Pons (tissue), 1 donor: ENCODE data around the gene ITPK1.
A peak's percentile ranks its signal among the peaks of the same experiment; 100 is the strongest.

Experiments
- DNase-seq: peaks from one replicate; pipeline ENCODE4 v3.0.0-alpha.2; 2016; ENCODE audit warnings: low spot score

ITPK1 gene

DNA sequence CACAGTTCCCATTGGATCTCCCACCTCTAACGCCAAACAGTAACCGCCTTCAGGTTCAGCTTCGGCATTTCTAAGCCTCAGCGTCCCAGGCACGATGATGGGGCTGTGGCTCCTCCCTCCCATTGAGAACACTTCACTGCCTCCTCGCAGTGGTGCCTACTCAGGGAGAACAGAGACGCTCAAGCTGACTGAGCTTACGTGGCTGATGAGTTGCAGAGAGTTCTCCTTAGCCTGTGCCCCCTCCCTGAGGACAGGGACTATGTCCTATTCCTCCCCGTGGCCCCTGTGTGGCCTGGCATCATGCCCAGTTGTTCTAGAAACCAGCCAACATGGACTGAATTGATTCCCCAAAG is 87.0 kb downstream of the ITPK1 start:
- no peak for DNase-seq

DNA sequence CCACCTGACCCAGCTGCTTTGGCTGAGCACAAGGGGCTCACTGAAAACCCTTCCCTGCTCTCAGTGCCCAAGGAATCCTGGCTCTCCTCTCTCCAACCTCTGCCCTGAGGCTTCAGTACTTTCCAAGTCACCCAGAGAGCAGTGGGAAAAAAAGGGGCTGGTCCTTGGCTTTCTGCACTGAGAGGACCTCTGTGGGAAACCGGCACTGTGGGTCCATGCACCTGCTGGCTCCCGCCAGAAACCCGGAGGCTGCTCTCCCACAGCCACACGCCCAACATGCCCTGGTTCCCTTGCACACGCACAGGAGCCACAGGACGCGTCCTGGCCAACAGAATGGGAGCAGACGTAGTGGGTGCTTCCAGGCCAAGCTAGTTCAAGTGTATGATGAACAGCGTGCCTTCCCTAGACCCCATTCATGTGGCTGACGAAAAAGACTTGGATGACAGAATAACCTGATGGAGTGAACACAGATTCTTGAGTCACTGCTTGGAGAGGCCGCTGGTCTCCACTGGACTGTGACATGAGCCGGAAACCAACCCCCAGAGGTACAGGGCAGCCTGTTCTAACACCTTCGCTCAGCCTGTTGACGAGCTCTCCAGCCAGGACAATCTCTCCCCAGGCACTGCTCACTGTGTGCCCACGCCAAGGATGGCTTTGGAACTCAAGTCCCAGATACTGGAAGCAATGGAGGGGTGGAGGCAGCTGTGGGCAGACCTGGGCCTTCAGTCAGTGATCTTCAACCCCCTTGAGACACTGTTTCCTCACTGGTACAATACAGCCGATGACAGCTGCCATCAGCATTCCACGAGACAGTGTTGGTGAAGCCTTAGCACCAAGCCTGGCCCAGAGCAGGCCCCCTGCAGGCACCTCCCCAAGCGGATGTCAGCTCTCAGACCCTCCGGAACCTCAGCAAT is 87.7 kb downstream of the ITPK1 start:
- no peak for DNase-seq

DNA sequence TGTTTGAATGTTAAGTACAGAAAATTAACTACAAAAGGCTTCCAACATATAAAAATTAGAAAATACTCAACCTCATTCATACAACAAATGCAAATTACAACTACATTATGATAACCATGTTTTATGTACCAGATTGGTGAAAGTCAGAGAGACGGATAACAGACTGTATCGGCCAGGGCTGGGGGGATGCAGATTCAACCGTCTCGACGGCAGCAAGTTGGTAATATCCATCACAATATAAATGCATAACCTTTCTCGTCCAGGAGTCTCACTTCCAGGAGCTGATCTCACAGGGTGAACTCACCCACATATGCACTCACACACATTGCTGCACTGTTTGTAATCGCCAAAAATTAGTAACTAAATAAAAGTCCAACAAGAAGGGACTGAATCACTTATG is 89.4 kb downstream of the ITPK1 start:
- no peak for DNase-seq

DNA sequence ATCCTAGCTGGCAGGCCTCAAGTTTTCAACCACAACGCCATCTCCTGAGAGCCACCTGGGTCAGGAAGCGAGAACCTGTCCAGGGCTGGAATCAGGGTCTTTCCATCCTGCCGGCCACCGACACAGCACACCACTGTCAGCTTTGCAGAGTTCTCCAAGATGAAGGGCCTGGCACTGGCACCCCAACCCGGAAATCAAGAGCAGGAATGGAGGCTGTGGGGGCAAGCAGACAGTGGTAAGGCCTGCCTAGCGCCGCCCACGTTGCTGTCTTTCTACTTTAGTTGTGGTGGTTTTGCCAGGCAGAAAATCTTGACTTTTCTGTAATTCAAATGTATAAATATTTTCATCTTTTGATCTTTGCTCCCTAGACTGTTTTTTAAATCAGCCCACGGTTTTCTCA is 90.7 kb downstream of the ITPK1 start:
- no peak for DNase-seq

DNA sequence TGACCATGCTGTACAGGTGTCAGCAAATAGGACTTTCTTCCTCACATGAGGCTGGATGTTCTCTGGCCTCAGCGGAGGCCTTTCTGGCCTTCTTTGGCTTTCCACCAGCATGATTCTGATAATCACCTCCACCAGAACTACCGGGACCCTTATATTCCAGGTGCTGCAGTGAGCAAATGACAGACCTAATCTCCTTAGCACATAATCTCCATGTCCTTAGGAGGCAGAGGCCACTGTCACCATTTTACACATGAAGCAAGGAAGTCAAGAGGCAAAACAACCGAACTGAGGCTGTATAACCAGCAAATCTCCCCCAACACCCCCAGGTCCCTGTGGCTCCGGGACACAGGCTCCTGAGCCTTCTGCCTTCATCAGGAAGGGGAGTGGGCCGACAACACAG is 91.2 kb downstream of the ITPK1 start:
- DNase-seq, result no peak

DNA sequence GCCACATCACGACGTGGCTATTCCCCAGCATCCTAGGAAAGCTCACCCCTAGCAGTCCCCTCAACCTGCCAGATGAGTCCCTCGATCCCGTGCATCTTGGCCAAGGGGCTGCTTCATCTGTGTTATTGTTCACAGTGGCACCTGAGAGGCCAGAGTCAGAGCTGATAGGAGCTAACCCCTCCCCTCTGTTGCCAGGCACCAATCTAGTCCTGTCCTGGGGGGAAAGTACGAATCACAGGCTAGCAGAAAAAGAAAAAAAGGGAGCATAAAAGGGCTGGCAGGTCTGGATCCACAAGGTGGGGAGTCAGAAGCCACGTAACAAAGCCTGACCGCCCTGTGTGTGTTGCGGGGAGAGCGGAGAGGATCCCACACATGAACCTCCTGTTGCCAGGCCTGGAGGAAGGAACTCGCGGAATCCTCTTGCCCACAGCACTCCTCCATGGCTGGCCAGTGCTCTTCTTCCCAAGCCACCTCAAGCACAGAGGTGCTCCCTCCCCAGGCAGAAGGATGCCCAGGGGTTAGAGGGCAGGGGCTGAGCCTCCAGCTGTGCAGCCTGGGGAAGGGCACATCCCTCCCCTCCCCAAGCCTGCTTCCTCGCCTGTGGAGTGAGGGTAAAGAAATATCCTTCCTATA is 91.8 kb downstream of the ITPK1 start:
- no peak for DNase-seq

DNA sequence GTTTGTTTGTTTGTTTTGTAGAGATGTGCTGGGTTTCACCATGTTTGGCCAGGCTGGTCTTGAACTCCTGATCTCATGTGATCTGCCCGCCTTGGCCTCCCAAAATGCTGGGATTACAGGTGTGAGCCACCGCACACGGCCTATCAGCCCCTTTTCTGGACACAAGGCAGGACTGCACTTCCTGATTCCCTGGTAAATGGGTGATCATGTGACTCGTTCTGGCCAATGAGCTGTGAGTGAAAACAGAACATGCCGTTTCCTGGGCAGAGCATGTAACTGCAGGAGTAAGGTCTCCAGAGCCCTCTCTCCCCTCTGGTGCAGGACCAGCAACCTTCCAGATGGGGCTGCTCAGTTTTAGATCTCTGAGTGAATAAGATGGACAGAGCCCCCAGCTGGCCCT is 92.7 kb downstream of the ITPK1 start:
- peak; percentile 67 for DNase-seq

DNA sequence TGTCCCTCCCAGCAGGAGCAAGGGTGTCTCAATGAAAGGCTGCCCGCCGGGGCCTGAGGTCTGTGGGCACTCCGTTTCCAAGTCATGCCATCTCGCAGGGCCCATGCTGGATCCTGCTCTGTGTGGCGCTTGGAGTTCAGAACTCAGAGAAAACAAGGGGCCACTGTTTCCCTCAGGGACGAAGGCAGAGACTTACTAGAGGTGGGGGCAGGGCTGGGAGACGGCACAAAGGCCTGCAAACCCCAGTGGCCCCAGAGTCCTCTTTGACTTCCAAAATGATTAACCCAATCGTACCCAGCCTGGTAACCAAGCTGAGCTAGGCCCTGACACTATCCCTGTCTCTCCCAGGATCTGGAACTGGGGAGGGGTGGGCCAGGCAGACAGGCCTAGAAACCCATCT is 95.8 kb downstream of the ITPK1 start:
- DNase-seq, result peak; percentile 97

DNA sequence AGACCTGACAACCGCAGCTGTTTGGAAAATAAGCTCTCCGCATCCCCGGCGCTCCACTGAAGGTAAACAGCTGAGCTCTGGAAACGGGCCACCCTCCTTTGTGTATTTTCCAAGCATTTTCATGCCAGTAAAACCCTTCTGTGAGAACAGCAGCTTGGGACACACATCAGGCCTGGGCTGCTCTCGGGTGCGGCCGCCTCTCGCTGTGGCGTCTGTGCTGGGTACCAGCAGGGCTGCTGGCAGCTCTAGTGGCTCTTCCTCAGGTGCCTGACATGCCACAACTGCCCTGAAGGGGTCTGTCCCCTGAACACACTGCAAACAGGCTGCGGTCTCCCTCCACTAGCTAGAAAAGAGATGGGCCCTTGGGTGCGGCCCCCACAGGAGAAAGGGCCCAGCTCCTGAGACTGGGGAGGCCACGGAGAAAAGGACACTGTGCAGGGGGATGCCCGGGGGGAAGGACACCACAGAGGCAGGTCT is 96.3 kb downstream of the ITPK1 start:
- DNase-seq, result no peak

DNA sequence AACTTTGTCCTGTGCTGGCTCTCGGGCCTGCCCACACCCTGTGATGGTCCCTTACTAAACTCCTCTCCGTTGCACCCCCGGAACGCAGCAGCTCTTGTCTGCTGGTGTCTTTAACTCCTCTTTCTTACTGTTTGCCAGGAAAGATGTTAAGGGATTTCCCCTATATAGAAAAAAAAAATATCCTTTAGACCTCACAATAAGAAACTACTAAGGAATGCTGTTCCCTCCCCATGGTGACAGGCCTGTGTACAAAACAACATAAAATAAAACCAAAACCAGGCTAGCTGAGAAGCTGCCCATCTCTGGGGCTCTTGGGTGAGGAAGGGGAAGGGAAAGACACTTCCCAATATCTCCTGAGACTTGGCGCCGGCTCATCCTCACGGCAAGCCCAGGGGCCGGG is 97.4 kb downstream of the ITPK1 start:
- no peak for DNase-seq

DNA sequence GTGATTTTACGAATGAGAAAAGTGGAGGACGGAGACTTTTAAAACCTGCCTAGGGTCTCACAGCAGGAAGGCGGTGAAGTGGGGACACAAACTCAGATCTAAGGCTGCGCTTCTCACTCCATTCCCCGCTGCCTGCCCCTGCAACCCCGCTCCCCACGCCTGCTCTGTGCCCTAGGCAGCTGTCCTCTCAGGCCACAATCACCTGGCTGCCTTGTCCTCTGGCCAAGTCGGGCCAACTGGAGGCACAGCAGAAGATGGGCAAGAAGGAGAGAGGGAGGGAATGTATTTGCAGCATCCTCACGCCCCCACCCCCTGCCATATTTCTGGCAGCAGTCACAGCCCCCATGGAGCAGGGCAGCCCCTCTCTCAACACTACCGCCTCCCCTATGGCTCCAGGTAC is 97.8 kb downstream of the ITPK1 start:
- no peak for DNase-seq

DNA sequence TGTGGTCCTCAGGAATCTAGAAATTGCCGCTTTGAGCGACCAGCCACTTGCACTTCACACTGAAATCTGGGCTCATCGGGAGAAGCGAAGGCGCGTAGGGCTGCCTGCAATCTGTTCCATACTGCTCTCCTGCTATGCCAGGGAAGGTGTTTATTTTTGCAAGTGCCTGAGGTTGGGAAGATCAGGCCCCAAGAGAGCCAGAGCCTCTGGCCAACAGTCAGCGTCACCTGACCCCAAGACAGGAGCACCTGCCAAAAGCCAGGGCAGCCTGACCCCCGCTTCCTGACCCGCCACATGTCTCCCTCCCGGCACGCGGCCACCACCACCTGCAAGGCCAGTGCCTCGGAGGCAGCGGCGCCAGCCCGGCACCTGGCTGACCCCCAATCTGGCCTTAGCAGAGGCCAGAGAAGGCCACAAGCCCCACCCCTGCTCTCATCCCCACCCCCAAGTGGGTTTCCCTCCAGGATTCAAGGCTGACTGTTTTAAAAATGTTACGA is 98.4 kb downstream of the ITPK1 start:
- no peak for DNase-seq

DNA sequence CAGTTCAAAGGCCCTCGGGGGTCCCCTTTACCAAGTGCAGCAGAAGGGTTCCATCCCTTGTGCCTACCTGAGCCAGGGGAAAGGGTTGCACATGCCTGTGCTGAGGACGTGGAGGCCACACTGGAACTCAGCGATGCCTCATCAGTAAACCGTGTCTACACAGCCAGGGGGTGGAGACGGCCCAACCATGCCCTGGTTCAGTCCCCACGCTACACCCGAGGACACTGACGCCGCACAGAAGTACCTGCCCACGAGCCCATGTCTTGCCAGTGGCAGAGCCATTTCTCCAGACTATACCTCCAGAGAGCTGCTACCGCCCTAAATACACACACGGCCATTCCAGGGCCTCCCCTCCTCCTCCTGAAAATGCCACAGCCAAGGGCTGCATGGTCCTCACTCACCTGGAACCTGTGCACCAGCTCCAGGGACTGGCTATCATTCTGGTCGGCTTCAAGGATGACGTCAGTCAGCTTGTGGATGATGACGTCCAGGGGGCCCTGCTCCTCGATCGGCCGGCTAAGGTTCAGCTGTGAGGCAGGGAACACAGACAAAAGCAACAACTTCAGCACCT is 99.4 kb downstream of the ITPK1 start:
- DNase-seq, result no peak

DNA sequence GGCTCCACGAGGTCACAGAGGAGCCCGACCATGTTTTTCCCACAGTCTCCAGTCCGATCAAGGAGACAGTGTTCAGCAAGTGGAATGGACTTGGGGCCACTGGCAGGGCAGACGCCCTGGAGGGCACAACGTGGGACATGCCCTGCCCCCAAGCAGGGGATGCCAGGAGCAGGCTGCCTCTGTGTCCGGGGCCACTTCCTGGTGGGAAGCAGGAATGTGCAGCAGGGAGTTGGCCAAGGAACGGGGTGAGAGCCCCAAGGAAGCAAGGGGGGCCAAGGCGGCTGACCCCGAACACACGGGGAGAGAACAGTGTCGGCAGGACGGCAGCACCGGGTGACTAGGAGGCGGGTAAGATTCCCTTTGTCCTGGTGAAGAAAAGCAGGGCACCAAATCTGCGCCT is 100.2 kb downstream of the ITPK1 start:
- DNase-seq, result no peak

DNA sequence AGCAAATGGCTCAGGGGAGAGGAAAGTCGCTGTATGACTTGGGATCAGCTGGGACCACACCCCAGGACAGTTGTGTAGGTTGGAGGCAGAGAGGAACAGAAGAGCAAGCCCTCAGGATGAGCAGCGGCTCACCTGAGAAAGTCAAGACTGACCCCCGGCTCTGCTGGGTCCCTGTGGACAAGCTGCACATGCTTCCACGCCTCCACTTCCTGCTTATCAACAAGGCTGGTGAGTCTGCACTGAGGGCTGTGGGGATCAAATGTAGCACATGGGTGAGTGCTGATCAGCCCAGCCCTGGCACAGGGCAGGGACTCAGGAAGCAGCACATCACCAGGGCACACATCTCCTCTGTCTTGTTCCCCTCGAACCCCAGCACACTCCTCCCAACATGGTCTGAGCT is 100.7 kb downstream of the ITPK1 start:
- no peak for DNase-seq

DNA sequence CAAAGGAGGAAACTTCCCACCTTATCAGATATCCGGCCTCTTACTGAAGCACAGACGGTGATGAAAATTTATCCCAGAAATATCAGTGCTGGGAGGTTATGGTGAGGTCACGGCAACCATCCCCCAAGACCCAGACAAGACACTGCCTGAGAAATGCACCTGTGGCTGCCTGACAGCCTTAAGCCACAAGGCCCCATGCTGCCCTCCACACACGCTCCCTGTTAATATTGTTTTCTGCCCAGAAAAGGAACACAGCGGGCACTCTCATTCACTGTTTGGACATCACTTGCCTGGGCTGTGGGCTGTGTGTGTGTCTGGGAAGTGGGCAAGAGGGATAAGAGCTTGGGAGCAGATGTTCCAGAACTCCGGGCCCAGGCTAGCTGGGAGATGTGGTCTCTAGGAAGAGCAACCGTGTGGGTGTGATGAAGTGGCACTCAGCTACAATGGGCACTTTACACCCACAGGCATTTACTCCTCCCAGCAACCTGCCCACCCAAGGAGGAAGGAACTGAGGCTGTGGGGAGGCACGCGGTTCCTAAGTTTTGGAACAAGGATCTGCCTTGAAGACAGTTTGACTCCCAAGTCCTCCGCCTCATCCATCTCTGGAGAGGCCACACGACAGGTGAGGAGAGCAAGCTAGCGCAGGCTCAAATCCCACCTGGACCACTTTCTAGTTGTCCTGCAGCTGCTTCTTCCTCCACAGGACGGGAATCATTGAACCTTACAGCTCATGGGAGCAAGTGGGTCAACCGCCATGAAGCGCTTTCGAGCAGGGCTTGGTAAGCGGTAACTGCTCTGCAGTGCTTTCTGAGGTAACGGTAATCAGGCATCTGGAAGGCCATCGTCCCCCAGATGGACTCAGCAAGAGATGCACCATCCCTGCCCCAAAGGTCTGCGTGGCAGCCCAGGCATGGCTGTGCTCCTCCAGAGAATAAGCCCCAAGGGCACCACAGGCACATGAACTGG is 101.4 kb downstream of the ITPK1 start:
- DNase-seq, result no peak

DNA sequence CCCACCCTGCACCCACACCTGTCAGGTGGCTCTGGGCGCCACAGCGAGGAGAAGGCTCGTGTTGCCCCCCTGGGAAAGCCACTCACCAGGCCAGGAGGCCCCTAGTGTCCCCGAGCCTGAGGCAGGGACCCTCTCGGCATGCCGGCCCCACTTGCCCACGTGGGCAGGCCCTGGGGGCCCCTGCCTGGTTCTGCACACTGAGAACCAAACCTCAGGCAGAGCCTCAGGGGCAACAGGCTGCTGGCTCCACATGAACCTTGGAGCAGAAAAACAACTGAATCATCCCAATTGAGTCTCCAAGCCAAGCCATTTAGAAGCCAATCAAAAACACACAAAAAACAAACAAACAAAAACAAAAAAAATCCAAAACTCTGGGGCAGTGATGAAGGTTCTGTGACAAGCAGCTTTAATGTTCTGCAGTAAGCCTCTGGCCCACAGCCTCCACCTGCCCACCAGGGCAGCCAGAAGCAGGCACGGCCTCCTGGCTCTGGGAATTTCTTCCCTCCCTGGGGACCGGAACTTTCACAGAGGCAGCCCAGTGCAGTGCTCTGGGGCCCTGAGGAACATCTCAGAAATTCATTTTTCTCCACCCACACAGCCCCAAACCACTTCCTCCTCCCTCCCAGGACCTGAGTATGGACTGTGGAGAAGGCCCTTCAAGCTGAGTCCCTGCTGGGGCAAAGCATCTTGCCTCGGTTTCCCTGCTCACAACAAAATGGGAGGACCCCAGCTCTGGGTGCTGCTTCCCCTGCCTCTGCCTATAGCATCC is 102.6 kb downstream of the ITPK1 start:
- DNase-seq, result no peak

DNA sequence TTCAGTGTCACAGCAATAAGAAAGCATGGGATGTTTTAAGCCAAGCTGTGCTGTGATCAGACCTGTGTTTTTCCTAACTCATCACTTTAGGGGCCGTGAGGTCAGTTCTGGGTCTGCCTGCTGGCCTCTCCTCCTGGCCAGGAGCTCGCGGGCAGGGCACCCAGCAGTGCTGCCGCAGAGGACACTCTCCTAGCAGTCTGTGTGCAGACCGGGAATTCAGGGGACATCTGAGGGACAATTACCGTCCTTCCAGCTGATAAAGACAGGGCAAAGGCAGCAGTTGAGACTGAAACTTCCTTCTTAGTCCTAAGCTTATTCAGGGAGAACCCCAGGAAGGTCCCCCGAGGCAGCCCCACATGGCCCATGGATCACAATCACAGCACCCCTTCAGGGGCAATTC is 103.2 kb downstream of the ITPK1 start:
- no peak for DNase-seq

DNA sequence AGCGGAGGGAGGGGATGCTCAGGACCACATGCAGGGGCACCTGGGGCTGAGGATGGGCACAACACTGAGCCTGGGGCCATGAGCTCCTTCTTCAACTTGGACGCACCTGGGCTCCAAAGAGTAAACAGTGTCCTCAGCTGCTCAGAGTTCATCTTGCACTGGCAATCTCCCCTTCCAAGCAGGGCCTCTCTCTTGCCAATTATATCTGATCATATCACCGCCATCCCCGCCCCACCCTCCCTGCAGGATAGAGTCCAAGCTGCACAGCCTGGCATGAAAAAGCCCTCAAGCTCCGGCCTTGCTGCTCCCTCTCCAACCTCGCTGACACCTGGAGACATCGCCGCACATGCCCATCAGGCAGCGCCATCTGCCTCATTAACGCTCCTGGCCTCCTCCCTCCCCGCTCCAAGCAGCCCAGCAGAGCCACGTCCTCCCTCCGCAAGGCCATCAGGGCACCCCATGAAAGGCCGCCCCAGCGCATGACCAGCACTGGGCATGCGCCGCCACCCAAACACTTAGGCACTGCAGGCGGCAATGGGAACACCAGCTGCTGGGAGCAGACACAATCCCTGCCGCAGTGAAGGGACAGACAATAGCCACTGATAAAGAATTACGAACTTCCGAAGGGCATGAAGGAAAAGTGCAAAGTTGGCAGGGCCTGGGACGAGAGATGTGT is 103.9 kb downstream of the ITPK1 start:
- peak; percentile 89 for DNase-seq

DNA sequence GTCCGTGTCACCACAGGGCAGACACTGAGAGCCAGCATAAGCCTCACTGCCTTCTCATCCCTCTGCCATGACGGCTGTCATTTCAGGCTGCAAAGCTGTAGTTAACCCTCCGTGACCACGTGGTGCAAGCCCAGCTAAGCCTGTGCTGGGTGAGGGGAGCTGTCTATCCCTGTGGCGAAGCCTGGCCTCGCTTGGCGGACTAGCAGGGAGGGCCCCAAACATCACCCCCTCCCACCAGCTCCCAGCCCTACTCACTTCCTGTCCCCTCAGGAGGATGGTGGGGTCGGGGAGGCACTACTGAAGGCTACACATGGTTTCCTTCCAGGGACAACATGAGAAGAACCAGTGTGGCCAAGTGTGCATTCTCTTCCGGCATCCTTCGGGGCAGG is 104.6 kb downstream of the ITPK1 start:
- DNase-seq, result no peak
